ENCODE measurements around the gene UCK1. TPM values are rescaled to one million over a fixed set of nuclear protein-coding genes. Genes with fewer than 3 reads are reported as not detected.

Gene UCK1
- polyA plus RNA-seq, 1 donor (not counting 4 experiments of a cell fraction or from before 2014, with no cell fraction given): 15.4 TPM

GRCh38 chr9:131521822-131522221 lies 9.2 kb downstream of the UCK1 start:
- dilution Hi-C loops (cut with MboI; ENCODE audit: extremely low pct_ligation_motif_present, low sequenced_read_pairs): no loop called here
- no peaks in the 10 kb centered on the region for H3K9me3 ChIP-seq (ENCODE audit: control insufficient read depth, low read depth, low read length)
- H3K36me3 ChIP-seq (ENCODE audit: control insufficient read depth in 2 of 2, extremely low read depth in 1 of 2, insufficient read depth in 2 of 2, low read length in 2 of 2): peaks cover 34 to 54% of the 10 kb centered on the region in 2 experiments

GRCh38 chr9:131521203-131521602 lies 9.9 kb downstream of the UCK1 start:
- peaks cover 38 to 60% of the 10 kb centered on the region in 2 experiments for H3K36me3 ChIP-seq (ENCODE audit: control insufficient read depth in 2 of 2, extremely low read depth in 1 of 2, insufficient read depth in 2 of 2, low read length in 2 of 2)
- FAIRE-seq: no peak

More at GRCh38 chr9:131521822-131522221, 9.2 kb downstream of the UCK1 start:
- Histone ChIP-seq H3K4me3 (ENCODE audit: control insufficient read depth in 2 of 3, extremely low read depth in 1 of 3, insufficient read depth in 2 of 3, low read depth in 1 of 3, low read length in 3 of 3) (no peak overlapping the region), H3K4me2 (ENCODE audit: control insufficient read depth, extremely low read depth, insufficient read depth, low read depth, low read length) (no peak overlapping the region), H3K4me1 (ENCODE audit: control insufficient read depth, extremely low read depth, insufficient read depth, low read length) (no peaks in the 10 kb centered on the region), H3K27me3 (ENCODE audit: control insufficient read depth, extremely low read depth, insufficient read depth, low read length) (no peaks in the 10 kb centered on the region), H2AFZ (ENCODE audit: control insufficient read depth, low read length) (no peak overlapping the region), H3K79me2 (ENCODE audit: control insufficient read depth, insufficient read depth, low read length) (no peaks in the 10 kb centered on the region), H3K9me1 (ENCODE audit: control insufficient read depth, extremely low read depth, insufficient read depth, low read length) (no peaks in the 10 kb centered on the region), H3K27ac (ENCODE audit: control insufficient read depth, insufficient read depth, low read length) (no peak overlapping the region), H3K9ac (ENCODE audit: control insufficient read depth, extremely low read depth, insufficient read depth, low read length) (no peak overlapping the region), H4K20me1 (ENCODE audit: control insufficient read depth, extremely low read depth, insufficient read depth, low read length) (peaks cover 4% of the 10 kb centered on the region)
- no peak for FAIRE-seq
- no peak for TF ChIP-seq CTCF (optimal IDR thresholded peaks at IDR 0.05 in 1 of 3, IDR thresholded peaks at IDR 0.05 in 1 of 3, conservative IDR thresholded peaks at IDR 0.05 in 1 of 3; ENCODE audit: extremely low read depth in 1 of 3, insufficient read depth in 2 of 3, low read length in 3 of 3)
- no peak for TF ChIP-seq EZH2 (IDR thresholded peaks at IDR 0.05; ENCODE audit: low read length)
- no peak for DNase-seq (ENCODE audit: low read depth, low spot score)

More at GRCh38 chr9:131521203-131521602, 9.9 kb downstream of the UCK1 start:
- Histone ChIP-seq H3K4me2 (ENCODE audit: control insufficient read depth, extremely low read depth, insufficient read depth, low read depth, low read length) (no peak overlapping the region), H3K27me3 (ENCODE audit: control insufficient read depth, extremely low read depth, insufficient read depth, low read length) (no peaks in the 10 kb centered on the region), H4K20me1 (ENCODE audit: control insufficient read depth, extremely low read depth, insufficient read depth, low read length) (peaks cover 4% of the 10 kb centered on the region), H2AFZ (ENCODE audit: control insufficient read depth, low read length) (no peak overlapping the region), H3K4me3 (ENCODE audit: control insufficient read depth in 2 of 3, extremely low read depth in 1 of 3, insufficient read depth in 2 of 3, low read depth in 1 of 3, low read length in 3 of 3) (no peak overlapping the region), H3K9me1 (ENCODE audit: control insufficient read depth, extremely low read depth, insufficient read depth, low read length) (no peaks in the 10 kb centered on the region), H3K79me2 (ENCODE audit: control insufficient read depth, insufficient read depth, low read length) (no peaks in the 10 kb centered on the region), H3K4me1 (ENCODE audit: control insufficient read depth, extremely low read depth, insufficient read depth, low read length) (no peaks in the 10 kb centered on the region), H3K27ac (ENCODE audit: control insufficient read depth, insufficient read depth, low read length) (no peak overlapping the region), H3K9ac (ENCODE audit: control insufficient read depth, extremely low read depth, insufficient read depth, low read length) (no peak overlapping the region), H3K9me3 (ENCODE audit: control insufficient read depth, low read depth, low read length) (no peaks in the 10 kb centered on the region)
- dilution Hi-C loops (cut with MboI; ENCODE audit: extremely low pct_ligation_motif_present, low sequenced_read_pairs): no loop called here
- TF ChIP-seq EZH2 (IDR thresholded peaks at IDR 0.05; ENCODE audit: low read length) (no peak), CTCF (optimal IDR thresholded peaks at IDR 0.05 in 1 of 3, IDR thresholded peaks at IDR 0.05 in 1 of 3, conservative IDR thresholded peaks at IDR 0.05 in 1 of 3; ENCODE audit: extremely low read depth in 1 of 3, insufficient read depth in 2 of 3, low read length in 3 of 3) (no peak)
- no peak for DNase-seq (ENCODE audit: low read depth, low spot score)

Data from keratinocyte (primary cell).